Peyer's patch (tissue), 4 donors: Measurements from ENCODE around the gene MCF2L.

Source experiments
- CTCF ChIP-seq, 6 experiments: fragments of 450-650 bp in 4 of 6; fragments of 200-600 bp in 2 of 6; sonication (generic) in 1 of 6; IDR thresholded peaks; one replicate each; pipeline ENCODE4 v1.5.1; 2017 to 2019; ENCODE audit warnings: antibody characterized with exemption in 6 of 6, mild to moderate bottlenecking in 3 of 6, moderate library complexity in 1 of 6
- POLR2A ChIP-seq, 2 donors: fragments of 450-650 bp; IDR thresholded peaks; one replicate each; pipeline ENCODE4 v1.5.1; 2017; ENCODE audit warnings: antibody characterized with exemption in 2 of 2, mild to moderate bottlenecking in 2 of 2, moderate library complexity in 2 of 2

GRCh38 chr13:113059891-113060290 is 90.9 kb downstream of the MCF2L start:
- TF ChIP-seq CTCF (IDR thresholded peaks at IDR 0.05) (no peak), POLR2A (IDR thresholded peaks at IDR 0.05) (no peak)
